ENCODE measurements around the gene TMA7. TPM values are rescaled to one million over a fixed set of nuclear protein-coding genes. Genes with fewer than 3 reads are reported as not detected.

Gene TMA7
- total and polyA plus RNA-seq, 2 of the 13 experiments (the other 11 are each of a cell fraction or from before 2014, with no cell fraction given): 100 to 486 TPM

DNA sequence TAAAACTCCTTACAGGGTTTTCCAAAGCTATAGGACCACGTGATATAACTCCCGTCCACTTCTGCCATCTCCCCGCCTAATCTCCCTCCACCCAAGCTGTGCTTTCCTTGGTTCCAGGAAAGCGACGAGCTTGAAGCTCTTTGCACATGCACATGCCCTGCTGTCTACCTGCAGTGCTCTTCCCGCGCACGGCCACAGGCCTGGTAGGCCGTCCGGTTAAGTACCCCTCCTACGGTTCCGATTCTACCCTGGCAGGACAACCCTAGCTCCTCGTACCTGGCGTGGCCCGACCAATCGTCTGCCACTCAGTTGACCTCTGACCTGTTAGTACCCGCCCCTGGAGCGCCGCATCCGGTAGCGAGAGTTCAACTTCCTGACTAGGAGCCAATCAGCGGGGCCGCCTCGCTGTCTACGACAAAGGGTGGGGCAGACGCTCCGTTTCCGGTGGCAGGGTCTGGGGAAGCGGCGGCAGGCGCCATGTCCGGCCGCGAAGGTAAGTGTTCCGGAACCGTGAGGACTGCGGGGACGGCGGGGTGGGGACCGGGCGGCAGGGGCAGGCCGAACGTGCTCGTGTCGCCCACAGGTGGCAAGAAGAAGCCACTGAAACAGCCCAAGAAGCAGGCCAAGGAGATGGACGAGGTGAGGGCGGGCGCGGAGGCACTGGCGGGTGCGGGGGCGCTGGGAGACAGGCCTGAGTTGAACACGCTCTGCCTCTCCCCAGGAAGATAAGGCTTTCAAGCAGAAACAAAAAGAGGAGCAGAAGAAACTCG is at the start of gene TMA7, which contains the start of gene CCDC51 (continued):
- TF ChIP-seq, protein P1, sequence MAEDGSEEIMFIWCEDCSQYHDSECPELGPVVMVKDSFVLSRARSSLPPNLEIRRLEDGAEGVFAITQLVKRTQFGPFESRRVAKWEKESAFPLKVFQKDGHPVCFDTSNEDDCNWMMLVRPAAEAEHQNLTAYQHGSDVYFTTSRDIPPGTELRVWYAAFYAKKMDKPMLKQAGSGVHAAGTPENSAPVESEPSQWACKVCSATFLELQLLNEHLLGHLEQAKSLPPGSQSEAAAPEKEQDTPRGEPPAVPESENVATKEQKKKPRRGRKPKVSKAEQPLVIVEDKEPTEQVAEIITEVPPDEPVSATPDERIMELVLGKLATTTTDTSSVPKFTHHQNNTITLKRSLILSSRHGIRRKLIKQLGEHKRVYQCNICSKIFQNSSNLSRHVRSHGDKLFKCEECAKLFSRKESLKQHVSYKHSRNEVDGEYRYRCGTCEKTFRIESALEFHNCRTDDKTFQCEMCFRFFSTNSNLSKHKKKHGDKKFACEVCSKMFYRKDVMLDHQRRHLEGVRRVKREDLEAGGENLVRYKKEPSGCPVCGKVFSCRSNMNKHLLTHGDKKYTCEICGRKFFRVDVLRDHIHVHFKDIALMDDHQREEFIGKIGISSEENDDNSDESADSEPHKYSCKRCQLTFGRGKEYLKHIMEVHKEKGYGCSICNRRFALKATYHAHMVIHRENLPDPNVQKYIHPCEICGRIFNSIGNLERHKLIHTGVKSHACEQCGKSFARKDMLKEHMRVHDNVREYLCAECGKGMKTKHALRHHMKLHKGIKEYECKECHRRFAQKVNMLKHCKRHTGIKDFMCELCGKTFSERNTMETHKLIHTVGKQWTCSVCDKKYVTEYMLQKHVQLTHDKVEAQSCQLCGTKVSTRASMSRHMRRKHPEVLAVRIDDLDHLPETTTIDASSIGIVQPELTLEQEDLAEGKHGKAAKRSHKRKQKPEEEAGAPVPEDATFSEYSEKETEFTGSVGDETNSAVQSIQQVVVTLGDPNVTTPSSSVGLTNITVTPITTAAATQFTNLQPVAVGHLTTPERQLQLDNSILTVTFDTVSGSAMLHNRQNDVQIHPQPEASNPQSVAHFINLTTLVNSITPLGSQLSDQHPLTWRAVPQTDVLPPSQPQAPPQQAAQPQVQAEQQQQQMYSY (CRISPR knock-in tag; IDR thresholded peaks at IDR 0.05): peak; percentile 55; the same call in 1 of the 2 replicates
- TF ChIP-seq SPEN (CRISPR knock-in tag; IDR thresholded peaks at IDR 0.05; ENCODE audit: low read depth): peak; percentile 74; the same call in 1 of the 2 replicates
- no peak for TF ChIP-seq ISX (CRISPR knock-in tag; conservative IDR thresholded peaks at IDR 0.05)
- TF ChIP-seq, protein P2, sequence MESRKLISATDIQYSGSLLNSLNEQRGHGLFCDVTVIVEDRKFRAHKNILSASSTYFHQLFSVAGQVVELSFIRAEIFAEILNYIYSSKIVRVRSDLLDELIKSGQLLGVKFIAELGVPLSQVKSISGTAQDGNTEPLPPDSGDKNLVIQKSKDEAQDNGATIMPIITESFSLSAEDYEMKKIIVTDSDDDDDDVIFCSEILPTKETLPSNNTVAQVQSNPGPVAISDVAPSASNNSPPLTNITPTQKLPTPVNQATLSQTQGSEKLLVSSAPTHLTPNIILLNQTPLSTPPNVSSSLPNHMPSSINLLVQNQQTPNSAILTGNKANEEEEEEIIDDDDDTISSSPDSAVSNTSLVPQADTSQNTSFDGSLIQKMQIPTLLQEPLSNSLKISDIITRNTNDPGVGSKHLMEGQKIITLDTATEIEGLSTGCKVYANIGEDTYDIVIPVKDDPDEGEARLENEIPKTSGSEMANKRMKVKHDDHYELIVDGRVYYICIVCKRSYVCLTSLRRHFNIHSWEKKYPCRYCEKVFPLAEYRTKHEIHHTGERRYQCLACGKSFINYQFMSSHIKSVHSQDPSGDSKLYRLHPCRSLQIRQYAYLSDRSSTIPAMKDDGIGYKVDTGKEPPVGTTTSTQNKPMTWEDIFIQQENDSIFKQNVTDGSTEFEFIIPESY (CRISPR knock-in tag; IDR thresholded peaks at IDR 0.05): peak; percentile 40
- TF ChIP-seq, protein P3, sequence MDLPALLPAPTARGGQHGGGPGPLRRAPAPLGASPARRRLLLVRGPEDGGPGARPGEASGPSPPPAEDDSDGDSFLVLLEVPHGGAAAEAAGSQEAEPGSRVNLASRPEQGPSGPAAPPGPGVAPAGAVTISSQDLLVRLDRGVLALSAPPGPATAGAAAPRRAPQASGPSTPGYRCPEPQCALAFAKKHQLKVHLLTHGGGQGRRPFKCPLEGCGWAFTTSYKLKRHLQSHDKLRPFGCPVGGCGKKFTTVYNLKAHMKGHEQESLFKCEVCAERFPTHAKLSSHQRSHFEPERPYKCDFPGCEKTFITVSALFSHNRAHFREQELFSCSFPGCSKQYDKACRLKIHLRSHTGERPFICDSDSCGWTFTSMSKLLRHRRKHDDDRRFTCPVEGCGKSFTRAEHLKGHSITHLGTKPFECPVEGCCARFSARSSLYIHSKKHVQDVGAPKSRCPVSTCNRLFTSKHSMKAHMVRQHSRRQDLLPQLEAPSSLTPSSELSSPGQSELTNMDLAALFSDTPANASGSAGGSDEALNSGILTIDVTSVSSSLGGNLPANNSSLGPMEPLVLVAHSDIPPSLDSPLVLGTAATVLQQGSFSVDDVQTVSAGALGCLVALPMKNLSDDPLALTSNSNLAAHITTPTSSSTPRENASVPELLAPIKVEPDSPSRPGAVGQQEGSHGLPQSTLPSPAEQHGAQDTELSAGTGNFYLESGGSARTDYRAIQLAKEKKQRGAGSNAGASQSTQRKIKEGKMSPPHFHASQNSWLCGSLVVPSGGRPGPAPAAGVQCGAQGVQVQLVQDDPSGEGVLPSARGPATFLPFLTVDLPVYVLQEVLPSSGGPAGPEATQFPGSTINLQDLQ (CRISPR knock-in tag; IDR thresholded peaks at IDR 0.05): peak; percentile 81; the same call in 1 of the 2 replicates
- TF ChIP-seq ZNF616 (CRISPR knock-in tag; IDR thresholded peaks at IDR 0.05; ENCODE audit: low read depth): peak; percentile 88
- no peak for TF ChIP-seq LCORL (IDR thresholded peaks at IDR 0.05)
- TF ChIP-seq LCORL (CRISPR knock-in tag; IDR thresholded peaks at IDR 0.05): peak; percentile 63; the same call in 1 of the 2 replicates
- TF ChIP-seq ZNF772 (CRISPR knock-in tag; IDR thresholded peaks at IDR 0.05): peak; percentile 95
- no peak for TF ChIP-seq ZNF660 (CRISPR knock-in tag; IDR thresholded peaks at IDR 0.05; ENCODE audit: borderline replicate concordance, low read depth)
- peak; percentile 90 for TF ChIP-seq KMT2B (CRISPR knock-in tag; IDR thresholded peaks at IDR 0.05)
- TF ChIP-seq, protein P4, sequence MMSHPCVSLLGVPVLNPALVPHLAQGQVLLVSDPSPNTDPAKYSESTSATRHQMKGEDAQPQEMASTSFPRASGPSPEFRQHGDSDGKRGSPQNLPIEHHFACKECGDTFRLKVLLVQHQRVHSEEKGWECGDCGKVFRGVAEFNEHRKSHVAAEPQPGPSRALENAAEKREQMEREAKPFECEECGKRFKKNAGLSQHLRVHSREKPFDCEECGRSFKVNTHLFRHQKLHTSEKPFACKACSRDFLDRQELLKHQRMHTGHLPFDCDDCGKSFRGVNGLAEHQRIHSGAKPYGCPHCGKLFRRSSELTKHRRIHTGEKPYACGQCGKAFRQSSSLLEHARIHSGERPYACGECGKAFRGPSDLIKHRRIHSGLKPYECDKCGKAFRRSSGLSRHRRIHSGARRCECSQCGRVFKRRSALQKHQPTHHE (CRISPR knock-in tag; IDR thresholded peaks at IDR 0.05; ENCODE audit: borderline replicate concordance): no peak; the same call in 1 of the 2 replicates
- peak; percentile 75 for TF ChIP-seq EED (CRISPR knock-in tag; IDR thresholded peaks at IDR 0.05)
- TF ChIP-seq, protein P5, sequence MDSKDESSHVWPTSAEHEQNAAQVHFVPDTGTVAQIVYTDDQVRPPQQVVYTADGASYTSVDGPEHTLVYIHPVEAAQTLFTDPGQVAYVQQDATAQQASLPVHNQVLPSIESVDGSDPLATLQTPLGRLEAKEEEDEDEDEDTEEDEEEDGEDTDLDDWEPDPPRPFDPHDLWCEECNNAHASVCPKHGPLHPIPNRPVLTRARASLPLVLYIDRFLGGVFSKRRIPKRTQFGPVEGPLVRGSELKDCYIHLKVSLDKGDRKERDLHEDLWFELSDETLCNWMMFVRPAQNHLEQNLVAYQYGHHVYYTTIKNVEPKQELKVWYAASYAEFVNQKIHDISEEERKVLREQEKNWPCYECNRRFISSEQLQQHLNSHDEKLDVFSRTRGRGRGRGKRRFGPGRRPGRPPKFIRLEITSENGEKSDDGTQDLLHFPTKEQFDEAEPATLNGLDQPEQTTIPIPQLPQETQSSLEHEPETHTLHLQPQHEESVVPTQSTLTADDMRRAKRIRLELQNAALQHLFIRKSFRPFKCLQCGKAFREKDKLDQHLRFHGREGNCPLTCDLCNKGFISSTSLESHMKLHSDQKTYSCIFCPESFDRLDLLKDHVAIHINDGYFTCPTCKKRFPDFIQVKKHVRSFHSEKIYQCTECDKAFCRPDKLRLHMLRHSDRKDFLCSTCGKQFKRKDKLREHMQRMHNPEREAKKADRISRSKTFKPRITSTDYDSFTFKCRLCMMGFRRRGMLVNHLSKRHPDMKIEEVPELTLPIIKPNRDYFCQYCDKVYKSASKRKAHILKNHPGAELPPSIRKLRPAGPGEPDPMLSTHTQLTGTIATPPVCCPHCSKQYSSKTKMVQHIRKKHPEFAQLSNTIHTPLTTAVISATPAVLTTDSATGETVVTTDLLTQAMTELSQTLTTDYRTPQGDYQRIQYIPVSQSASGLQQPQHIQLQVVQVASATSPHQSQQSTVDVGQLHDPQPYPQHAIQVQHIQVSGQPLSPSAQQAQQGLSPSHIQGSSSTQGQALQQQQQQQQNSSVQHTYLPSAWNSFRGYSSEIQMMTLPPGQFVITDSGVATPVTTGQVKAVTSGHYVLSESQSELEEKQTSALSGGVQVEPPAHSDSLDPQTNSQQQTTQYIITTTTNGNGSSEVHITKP (CRISPR knock-in tag; IDR thresholded peaks at IDR 0.05; ENCODE audit: low read depth): peak; percentile 45; the same call in 1 of the 2 replicates
